Mesothelial cell of epicardium (in vitro differentiated cells): Measurements from ENCODE around the gene EPHA4. TPM values are rescaled to one million over a fixed set of nuclear protein-coding genes. Genes with fewer than 3 reads are reported as not detected.

Source experiments
- DNase-seq, 2 experiments: peaks; one replicate each; pipeline ENCODE4 v3.0.0; 2021; ENCODE audit warnings: low spot score in 2 of 2; ENCODE audit not compliant: unreplicated experiment in 2 of 2
- H3K27ac Mint-ChIP-seq: 2 replicates; pipeline ENCODE4 v1.8.0; 2021; ENCODE audit warnings: mixed read lengths
- H3K27me3 Mint-ChIP-seq: 2 replicates; pipeline ENCODE4 v1.8.0; 2021; ENCODE audit warnings: low read depth, mixed read lengths
- H3K36me3 Mint-ChIP-seq: 2 replicates; pipeline ENCODE4 v1.8.0; 2021; ENCODE audit warnings: mixed read lengths
- H3K4me1 Mint-ChIP-seq: 2 replicates; pipeline ENCODE4 v1.8.0; 2021; ENCODE audit warnings: mixed read lengths
- H3K4me3 Mint-ChIP-seq: 2 replicates; pipeline ENCODE4 v1.8.0; 2021; ENCODE audit warnings: mild to moderate bottlenecking, moderate library complexity, mixed read lengths
- H3K9me3 Mint-ChIP-seq: 2 replicates; pipeline ENCODE4 v1.8.0; 2021; ENCODE audit warnings: mixed read lengths
- total RNA-seq: library from RNA; stranded (reverse); gene quantifications from 3 replicates; pipeline ENCODE4 v1.2.1, GENCODE V29; 2021
- TF ChIP-seq, protein P1 (sequence below): fragments of 200-600 bp; sonication (generic); IDR thresholded peaks from one replicate; pipeline ENCODE4 v1.5.0; 2021; ENCODE audit warnings: antibody characterized with exemption; ENCODE audit not compliant: unreplicated experiment

EPHA4 gene
- total RNA-seq, 1 donor from 2014 or later: 20.5 TPM

DNA sequence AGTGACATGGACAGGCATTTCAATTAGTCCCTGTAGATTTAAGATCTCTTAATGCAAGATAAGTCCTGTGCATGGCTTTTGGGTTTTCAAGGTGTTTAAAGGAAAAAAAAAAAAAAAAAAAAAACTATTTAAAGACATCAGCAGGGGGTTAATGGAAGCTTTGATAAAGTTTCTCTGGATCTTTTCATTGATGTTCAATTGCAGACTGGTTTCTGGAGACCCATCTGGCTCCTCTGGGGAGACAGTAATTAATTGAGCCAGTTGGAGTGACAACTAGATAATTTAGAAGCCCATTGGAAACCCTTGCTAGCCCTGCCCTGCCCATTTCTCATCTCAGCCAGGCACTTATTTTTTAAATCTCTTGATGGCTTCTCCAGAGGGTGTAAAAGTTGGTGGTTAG, 98.7 kb downstream of the EPHA4 start:
- no peak for DNase-seq
- Mint-ChIP-seq H3K4me1 (peaks cover 11% of the 10 kb centered on the region), H3K27me3 (no peaks in the 10 kb centered on the region), H3K36me3 (peaks cover 2% of the 10 kb centered on the region), H3K27ac (no peak overlapping the region), H3K4me3 (no peak overlapping the region), H3K9me3 (no peaks in the 10 kb centered on the region)
- TF ChIP-seq, protein P1, sequence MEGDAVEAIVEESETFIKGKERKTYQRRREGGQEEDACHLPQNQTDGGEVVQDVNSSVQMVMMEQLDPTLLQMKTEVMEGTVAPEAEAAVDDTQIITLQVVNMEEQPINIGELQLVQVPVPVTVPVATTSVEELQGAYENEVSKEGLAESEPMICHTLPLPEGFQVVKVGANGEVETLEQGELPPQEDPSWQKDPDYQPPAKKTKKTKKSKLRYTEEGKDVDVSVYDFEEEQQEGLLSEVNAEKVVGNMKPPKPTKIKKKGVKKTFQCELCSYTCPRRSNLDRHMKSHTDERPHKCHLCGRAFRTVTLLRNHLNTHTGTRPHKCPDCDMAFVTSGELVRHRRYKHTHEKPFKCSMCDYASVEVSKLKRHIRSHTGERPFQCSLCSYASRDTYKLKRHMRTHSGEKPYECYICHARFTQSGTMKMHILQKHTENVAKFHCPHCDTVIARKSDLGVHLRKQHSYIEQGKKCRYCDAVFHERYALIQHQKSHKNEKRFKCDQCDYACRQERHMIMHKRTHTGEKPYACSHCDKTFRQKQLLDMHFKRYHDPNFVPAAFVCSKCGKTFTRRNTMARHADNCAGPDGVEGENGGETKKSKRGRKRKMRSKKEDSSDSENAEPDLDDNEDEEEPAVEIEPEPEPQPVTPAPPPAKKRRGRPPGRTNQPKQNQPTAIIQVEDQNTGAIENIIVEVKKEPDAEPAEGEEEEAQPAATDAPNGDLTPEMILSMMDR: no peak

DNA sequence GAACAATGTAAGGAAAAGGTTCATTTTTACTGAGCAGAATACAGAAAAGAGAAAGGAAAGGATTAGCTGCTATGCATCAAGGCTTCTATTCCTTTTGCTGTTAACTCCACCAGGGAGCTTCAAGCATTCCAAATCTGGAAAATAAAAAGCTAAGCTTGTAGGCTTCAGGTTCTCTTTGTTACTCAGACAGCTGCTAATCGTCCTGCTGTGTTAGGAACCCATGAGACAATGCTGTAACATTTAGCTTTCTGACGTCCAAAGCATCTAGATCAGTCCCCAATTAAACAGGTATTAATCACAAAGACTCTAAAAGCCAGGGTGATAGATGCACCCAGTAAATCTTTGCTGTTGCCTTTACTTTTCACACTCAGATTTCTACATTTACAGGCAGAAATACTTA, 103.8 kb downstream of the EPHA4 start:
- Mint-ChIP-seq H3K9me3 (no peaks in the 10 kb centered on the region), H3K27ac (no peak overlapping the region), H3K36me3 (no peaks in the 10 kb centered on the region), H3K4me3 (no peak overlapping the region), H3K27me3 (peaks cover 7% of the 10 kb centered on the region), H3K4me1 (peaks cover 14% of the 10 kb centered on the region)
- no peak for DNase-seq
- TF ChIP-seq, protein P1: no peak

DNA sequence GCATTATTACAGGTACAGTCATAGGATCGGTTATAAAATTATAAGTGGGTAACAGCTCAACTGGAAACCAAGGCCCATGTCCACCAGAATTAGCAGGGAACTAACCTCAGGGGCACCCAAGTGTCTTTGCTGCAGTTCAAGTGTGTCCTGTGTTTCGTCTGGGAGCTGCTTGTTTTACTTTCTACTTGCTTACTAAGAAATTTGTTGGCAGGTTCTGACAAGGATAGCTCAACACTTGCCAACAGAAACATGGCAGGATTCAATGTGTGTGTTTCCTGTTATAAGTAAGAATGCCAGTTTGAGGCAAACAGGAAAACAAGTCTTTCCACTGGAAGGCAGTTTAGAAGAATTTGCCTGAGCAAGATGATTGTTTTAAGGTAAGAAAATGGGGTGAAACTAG, 104.5 kb downstream of the EPHA4 start:
- TF ChIP-seq, protein P1: no peak
- Mint-ChIP-seq H3K4me1 (peaks cover 14% of the 10 kb centered on the region), H3K4me3 (no peak overlapping the region), H3K27me3 (peaks cover 7% of the 10 kb centered on the region), H3K9me3 (no peaks in the 10 kb centered on the region), H3K36me3 (no peaks in the 10 kb centered on the region), H3K27ac (no peak overlapping the region)
- DNase-seq: no peak

DNA sequence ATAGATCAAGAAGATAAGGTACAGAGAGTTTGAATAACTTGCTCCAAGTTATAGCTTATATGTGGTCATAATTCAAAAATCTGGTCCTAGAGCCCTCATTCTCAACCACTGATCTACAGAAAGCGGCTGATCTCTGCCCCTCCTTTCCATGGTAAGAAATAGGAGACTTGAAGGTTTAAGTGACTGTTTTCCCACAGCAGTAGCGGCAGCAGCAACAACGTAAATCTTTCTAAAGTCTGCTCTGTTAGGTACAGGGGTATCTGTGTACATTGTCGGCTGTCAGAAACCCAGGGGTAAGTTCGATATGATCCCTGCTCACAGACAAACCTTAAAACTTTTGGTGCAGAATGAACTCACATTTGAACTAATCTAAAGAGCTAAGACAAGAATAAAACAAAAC, 105.4 kb downstream of the EPHA4 start:
- no peak for DNase-seq
- Mint-ChIP-seq H3K27ac (no peak overlapping the region), H3K4me1 (peaks cover 14% of the 10 kb centered on the region), H3K9me3 (no peaks in the 10 kb centered on the region), H3K4me3 (no peak overlapping the region), H3K36me3 (no peaks in the 10 kb centered on the region), H3K27me3 (peaks cover 7% of the 10 kb centered on the region)
- TF ChIP-seq, protein P1: no peak

DNA sequence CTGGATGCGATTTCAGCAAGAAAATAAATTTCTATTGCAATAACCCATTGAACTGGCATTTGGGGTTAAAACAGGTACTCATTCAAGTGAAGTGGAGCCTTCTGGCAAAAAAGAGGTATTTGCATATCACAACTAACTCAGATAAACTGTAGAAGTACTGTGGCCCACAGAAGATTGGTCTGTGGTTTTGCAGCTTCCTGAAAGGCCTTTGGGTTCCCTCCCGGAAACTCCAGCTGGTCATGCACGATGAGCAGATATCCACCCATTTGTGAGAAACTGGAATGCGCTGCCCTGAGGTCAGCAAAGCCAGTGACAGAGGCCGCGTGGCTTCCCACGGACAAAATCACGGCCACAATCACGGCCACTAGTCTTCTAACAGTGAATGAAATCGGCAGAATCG, 106.3 kb downstream of the EPHA4 start:
- H3K27me3 Mint-ChIP-seq: peaks cover 7% of the 10 kb centered on the region
- no peaks in the 10 kb centered on the region for H3K36me3 Mint-ChIP-seq
- TF ChIP-seq, protein P1: no peak
- H3K4me1 Mint-ChIP-seq: peaks cover 14% of the 10 kb centered on the region
- no peak overlapping the region for H3K4me3 Mint-ChIP-seq
- DNase-seq: no peak
- no peak overlapping the region for H3K27ac Mint-ChIP-seq
- H3K9me3 Mint-ChIP-seq: no peaks in the 10 kb centered on the region

DNA sequence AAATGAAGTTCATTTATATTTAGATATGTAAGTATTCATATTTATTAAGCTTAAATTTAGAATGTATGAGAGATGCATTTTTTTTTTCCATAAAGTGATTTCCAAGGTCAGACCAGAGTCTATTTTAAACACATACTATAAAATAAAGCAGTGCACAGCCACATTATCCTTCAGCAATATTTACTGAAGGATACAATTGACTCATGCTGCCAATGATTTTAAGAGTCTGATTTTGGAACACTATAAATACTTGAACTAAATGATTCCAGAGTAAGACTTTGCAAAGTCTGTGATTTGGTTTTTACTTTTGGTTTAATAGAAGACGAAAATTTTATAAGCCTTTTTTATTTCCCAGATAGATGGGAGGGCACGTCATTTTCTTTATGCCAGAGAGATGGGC, 107.1 kb downstream of the EPHA4 start:
- Mint-ChIP-seq H3K36me3 (no peaks in the 10 kb centered on the region), H3K9me3 (no peaks in the 10 kb centered on the region), H3K27ac (no peak overlapping the region), H3K4me3 (no peak overlapping the region), H3K4me1 (peaks cover 12% of the 10 kb centered on the region), H3K27me3 (peaks cover 8% of the 10 kb centered on the region)
- TF ChIP-seq, protein P1: no peak
- DNase-seq: no peak
